ENCODE measurements around the gene OOEP. TPM values are rescaled to one million over a fixed set of nuclear protein-coding genes. Genes with fewer than 3 reads are reported as not detected.

The OOEP gene
- total and polyA plus RNA-seq, 9 donors = 0.16 TPM; not detected in 8

DNA sequence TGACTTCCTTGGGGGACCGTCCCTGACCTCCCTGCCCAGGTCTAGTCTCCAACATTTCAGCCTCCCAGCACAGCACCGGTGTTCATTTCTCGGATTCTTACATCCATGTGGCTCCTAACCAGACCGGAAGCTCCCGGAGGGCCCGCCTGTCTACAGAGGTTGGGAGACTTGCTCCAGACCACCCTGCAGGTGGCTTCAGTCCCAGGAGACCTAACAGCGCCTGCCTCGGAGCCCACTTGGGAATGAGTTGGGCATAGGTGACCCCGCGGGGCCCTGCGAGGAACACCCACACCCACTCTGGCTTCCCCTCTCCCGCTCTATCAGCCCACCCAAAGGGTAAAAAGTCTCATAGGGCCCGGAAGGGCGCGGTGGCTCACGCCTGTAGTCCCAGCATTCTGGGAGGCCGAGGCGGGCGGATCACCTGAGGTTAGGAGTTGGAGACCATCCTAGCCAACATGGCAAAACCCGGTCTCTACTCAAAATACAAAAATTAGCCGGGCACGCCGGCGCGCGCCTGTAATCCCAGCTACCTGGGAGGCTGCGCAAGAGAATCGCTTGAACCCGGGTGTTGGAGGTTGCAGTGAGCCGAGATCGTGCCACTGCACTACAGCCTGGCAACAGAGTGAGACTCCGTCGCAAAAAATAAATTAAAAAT, 21.0 kb downstream of the OOEP start:
- Histone ChIP-seq H3K4me1 (ENCODE audit: control insufficient read depth, insufficient read depth, low read length) (no peaks in the 10 kb centered on the region), H3K36me3 (ENCODE audit: control insufficient read depth, insufficient read depth, low read length) (no peaks in the 10 kb centered on the region), H3K27me3 (ENCODE audit: control insufficient read depth, insufficient read depth, low read length) (peaks cover 21% of the 10 kb centered on the region), H3K9me3 (replicated peaks; ENCODE audit: control insufficient read depth, low read depth, low read length) (no peaks in the 10 kb centered on the region), H3K4me3 (ENCODE audit: low read length) (no peak overlapping the region), H3K27ac (ENCODE audit: low read length) (no peak overlapping the region)
- WGBS (ENCODE audit: insufficient coverage) = 56% methylated on average over 21 of the region's 33 CpGs
- DNase-seq = no peak

- no peaks in the 10 kb centered on the region for H3K36me3 ChIP-seq (ENCODE audit: control insufficient read depth, insufficient read depth, low read length)
- no peak overlapping the region for H3K27ac ChIP-seq (ENCODE audit: low read length)
- no peak for DNase-seq
- H3K4me1 ChIP-seq (ENCODE audit: control insufficient read depth, insufficient read depth, low read length) = no peaks in the 10 kb centered on the region
- H3K9me3 ChIP-seq (replicated peaks; ENCODE audit: control insufficient read depth, low read depth, low read length) = no peaks in the 10 kb centered on the region
- peaks cover 3% of the 10 kb centered on the region for H3K27me3 ChIP-seq (ENCODE audit: control insufficient read depth, insufficient read depth, low read length)
- H3K4me3 ChIP-seq (ENCODE audit: low read length) = no peak overlapping the region
Measured at GRCh38 chr6:73343164-73343563, 26.5 kb downstream of the OOEP start.

DNA sequence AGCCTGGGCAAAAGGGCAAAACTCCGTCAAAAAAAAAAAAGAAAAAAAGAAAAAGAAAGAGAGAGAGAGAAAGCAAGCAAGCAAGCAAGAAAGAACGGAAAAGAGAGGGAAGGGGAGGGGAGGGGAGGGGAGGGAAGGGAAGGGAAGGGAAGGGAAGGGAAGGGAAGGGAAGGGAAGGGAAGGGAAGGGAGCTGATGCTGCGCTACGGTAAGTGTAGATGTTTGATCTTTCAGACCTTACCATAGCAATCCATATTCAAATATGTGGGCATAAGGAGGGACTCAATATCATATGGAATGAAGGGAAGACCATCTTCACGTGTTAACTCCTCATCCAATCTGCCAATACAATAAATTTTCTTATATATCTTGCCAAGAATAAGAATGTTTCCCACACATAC, 27.5 kb downstream of the OOEP start:
- Histone ChIP-seq H3K4me3 (ENCODE audit: low read length) (no peak overlapping the region), H3K9me3 (replicated peaks; ENCODE audit: control insufficient read depth, low read depth, low read length) (no peaks in the 10 kb centered on the region), H3K36me3 (ENCODE audit: control insufficient read depth, insufficient read depth, low read length) (no peaks in the 10 kb centered on the region), H3K27ac (ENCODE audit: low read length) (no peak overlapping the region), H3K4me1 (ENCODE audit: control insufficient read depth, insufficient read depth, low read length) (no peaks in the 10 kb centered on the region), H3K27me3 (ENCODE audit: control insufficient read depth, insufficient read depth, low read length) (no peaks in the 10 kb centered on the region)
- no CpG with 5 or more reads among the region's 5 CpGs for WGBS (ENCODE audit: insufficient coverage)
- no peak for DNase-seq

- H3K4me3 ChIP-seq (ENCODE audit: low read length) = no peak overlapping the region
- no peaks in the 10 kb centered on the region for H3K27me3 ChIP-seq (ENCODE audit: control insufficient read depth, insufficient read depth, low read length)
- no peak for DNase-seq
- no peaks in the 10 kb centered on the region for H3K36me3 ChIP-seq (ENCODE audit: control insufficient read depth, insufficient read depth, low read length)
- no peaks in the 10 kb centered on the region for H3K4me1 ChIP-seq (ENCODE audit: control insufficient read depth, insufficient read depth, low read length)
- no peaks in the 10 kb centered on the region for H3K9me3 ChIP-seq (replicated peaks; ENCODE audit: control insufficient read depth, low read depth, low read length)
- H3K27ac ChIP-seq (ENCODE audit: low read length) = no peak overlapping the region
- no CpG with 5 or more reads among the region's 1 CpG for WGBS (ENCODE audit: insufficient coverage)
Measured at GRCh38 chr6:73341335-73341734, 28.4 kb downstream of the OOEP start.

DNA sequence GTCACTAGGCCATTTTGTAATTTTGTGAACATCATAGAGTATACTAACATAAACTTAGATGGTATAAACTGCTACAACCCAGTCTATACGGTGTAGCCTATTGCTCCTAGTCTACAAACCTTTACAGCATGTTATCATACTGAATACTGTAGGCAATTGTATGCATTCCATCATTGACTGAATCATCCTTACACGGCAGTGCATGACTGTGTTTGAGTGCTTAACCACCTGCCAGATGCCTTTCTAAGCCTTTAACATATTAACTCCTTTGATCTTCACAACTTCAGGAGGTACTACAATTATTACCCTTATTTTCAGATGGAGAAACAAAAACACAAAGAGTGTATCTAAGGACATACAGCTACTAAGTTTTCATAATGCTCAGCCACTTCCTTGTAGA, 29.6 kb downstream of the OOEP start:
- Histone ChIP-seq H3K4me3 (ENCODE audit: low read length) (no peak overlapping the region), H3K4me1 (ENCODE audit: control insufficient read depth, insufficient read depth, low read length) (no peaks in the 10 kb centered on the region), H3K27ac (ENCODE audit: low read length) (no peak overlapping the region), H3K27me3 (ENCODE audit: control insufficient read depth, insufficient read depth, low read length) (no peaks in the 10 kb centered on the region), H3K36me3 (ENCODE audit: control insufficient read depth, insufficient read depth, low read length) (no peaks in the 10 kb centered on the region), H3K9me3 (replicated peaks; ENCODE audit: control insufficient read depth, low read depth, low read length) (no peaks in the 10 kb centered on the region)
- 100% methylated on average over 1 of the region's 2 CpGs for whole genome bisulfite sequencing (ENCODE audit: insufficient coverage)
- DNase-seq = no peak

GRCh38 chr6:73339340-73339739, 30.4 kb downstream of the OOEP start:
- H3K4me3 ChIP-seq (ENCODE audit: low read length) = no peak overlapping the region
- H3K4me1 ChIP-seq (ENCODE audit: control insufficient read depth, insufficient read depth, low read length) = no peaks in the 10 kb centered on the region
- no peaks in the 10 kb centered on the region for H3K9me3 ChIP-seq (replicated peaks; ENCODE audit: control insufficient read depth, low read depth, low read length)
- H3K27me3 ChIP-seq (ENCODE audit: control insufficient read depth, insufficient read depth, low read length) = no peaks in the 10 kb centered on the region
- 80% methylated on average over 1 of the region's 3 CpGs for WGBS (ENCODE audit: insufficient coverage)
- H3K27ac ChIP-seq (ENCODE audit: low read length) = no peak overlapping the region
- DNase-seq = no peak
- no peaks in the 10 kb centered on the region for H3K36me3 ChIP-seq (ENCODE audit: control insufficient read depth, insufficient read depth, low read length)

DNA sequence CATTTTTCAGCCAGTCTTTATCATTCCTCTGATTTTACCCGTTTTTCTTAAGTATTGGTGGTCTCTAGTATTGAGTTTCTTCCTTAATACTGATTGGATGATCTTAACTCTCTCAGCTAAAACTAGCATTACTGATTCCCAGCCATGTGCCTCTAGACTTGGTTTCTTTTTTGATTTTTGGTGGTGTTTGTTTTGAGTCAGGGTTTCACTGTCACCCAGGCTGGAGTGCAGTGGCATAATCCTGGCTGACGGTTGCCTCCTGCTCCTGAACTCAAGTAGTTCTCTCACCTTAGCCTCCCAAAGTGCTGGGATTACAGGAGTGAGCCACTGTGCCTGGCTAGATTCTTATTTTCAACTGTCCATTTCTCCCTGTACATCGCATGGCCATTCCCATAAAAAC, 40.5 kb downstream of the OOEP start:
- H3K27ac ChIP-seq (ENCODE audit: low read length) = no peak overlapping the region
- no peaks in the 10 kb centered on the region for H3K9me3 ChIP-seq (replicated peaks; ENCODE audit: control insufficient read depth, low read depth, low read length)
- H3K27me3 ChIP-seq (ENCODE audit: control insufficient read depth, insufficient read depth, low read length) = peaks cover 2% of the 10 kb centered on the region
- H3K36me3 ChIP-seq (ENCODE audit: control insufficient read depth, insufficient read depth, low read length) = no peaks in the 10 kb centered on the region
- no peak overlapping the region for H3K4me3 ChIP-seq (ENCODE audit: low read length)
- DNase-seq = no peak
- no peaks in the 10 kb centered on the region for H3K4me1 ChIP-seq (ENCODE audit: control insufficient read depth, insufficient read depth, low read length)
- whole genome bisulfite sequencing (ENCODE audit: insufficient coverage) = no CpG with 5 or more reads among the region's 3 CpGs

- DNase-seq = no peak
Measured at GRCh38 chr6:73328790-73329189, 40.9 kb downstream of the OOEP start.

DNA sequence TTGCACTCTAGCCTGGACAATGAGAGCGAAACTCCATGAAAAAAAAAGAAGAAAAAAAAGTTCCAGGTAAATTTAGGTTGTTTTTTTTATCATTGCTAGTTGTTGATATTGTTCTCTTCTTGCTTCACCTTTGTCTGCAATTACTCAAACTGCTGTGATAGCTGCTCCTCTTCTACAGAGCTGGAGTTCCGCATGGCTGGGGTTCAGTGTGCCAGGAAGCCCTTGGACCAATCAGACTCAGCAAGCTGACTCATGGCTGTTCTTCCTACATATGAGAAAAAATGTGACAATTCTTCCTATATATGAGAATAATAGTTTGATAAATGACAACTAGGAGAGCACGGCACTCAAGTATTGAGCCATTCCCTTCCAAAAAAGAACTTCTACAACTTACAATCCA, 44.0 kb downstream of the OOEP start:
- Histone ChIP-seq H3K27me3 (ENCODE audit: control insufficient read depth, insufficient read depth, low read length) (peaks cover 2% of the 10 kb centered on the region), H3K4me3 (ENCODE audit: low read length) (no peak overlapping the region), H3K9me3 (replicated peaks; ENCODE audit: control insufficient read depth, low read depth, low read length) (no peaks in the 10 kb centered on the region), H3K36me3 (ENCODE audit: control insufficient read depth, insufficient read depth, low read length) (no peaks in the 10 kb centered on the region), H3K4me1 (ENCODE audit: control insufficient read depth, insufficient read depth, low read length) (no peaks in the 10 kb centered on the region), H3K27ac (ENCODE audit: low read length) (no peak overlapping the region)
- no CpG with 5 or more reads among the region's 3 CpGs for WGBS (ENCODE audit: insufficient coverage)
- DNase-seq = no peak

More at GRCh38 chr6:73328790-73329189, 40.9 kb downstream of the OOEP start:
- H3K9me3 ChIP-seq (replicated peaks; ENCODE audit: control insufficient read depth, low read depth, low read length) = no peaks in the 10 kb centered on the region
- no peaks in the 10 kb centered on the region for H3K4me1 ChIP-seq (ENCODE audit: control insufficient read depth, insufficient read depth, low read length)
- H3K27me3 ChIP-seq (ENCODE audit: control insufficient read depth, insufficient read depth, low read length) = peaks cover 2% of the 10 kb centered on the region
- 80% methylated on average over 1 of the region's 3 CpGs for WGBS (ENCODE audit: insufficient coverage)
- no peak overlapping the region for H3K27ac ChIP-seq (ENCODE audit: low read length)
- no peak overlapping the region for H3K4me3 ChIP-seq (ENCODE audit: low read length)
- no peaks in the 10 kb centered on the region for H3K36me3 ChIP-seq (ENCODE audit: control insufficient read depth, insufficient read depth, low read length)

DNA sequence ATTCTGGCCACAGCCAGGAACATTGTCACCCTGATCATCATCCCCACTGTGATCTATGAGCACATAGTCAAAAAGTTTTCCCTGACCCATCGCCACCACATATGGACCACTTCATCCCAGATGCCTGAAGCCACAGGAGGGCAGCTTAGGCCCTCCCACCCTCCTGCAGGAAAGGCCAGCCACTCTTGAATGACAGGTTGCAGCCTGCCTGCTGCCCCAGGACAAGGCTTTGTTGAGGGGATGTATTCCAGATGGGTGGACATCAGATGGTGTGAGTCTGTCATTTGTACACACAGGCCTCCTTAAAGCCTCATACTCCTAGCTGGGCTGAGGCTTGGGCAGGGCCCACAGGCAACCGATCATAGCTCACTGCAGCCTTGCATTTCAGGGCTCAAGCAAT, 46.4 kb downstream of the OOEP start:
- no peak for DNase-seq
- no peaks in the 10 kb centered on the region for H3K36me3 ChIP-seq (ENCODE audit: control insufficient read depth, insufficient read depth, low read length)
- no CpG with 5 or more reads among the region's 2 CpGs for WGBS (ENCODE audit: insufficient coverage)
- H3K27me3 ChIP-seq (ENCODE audit: control insufficient read depth, insufficient read depth, low read length) = peaks cover 2% of the 10 kb centered on the region
- no peaks in the 10 kb centered on the region for H3K4me1 ChIP-seq (ENCODE audit: control insufficient read depth, insufficient read depth, low read length)
- no peak overlapping the region for H3K27ac ChIP-seq (ENCODE audit: low read length)
- H3K4me3 ChIP-seq (ENCODE audit: low read length) = no peak overlapping the region
- H3K9me3 ChIP-seq (replicated peaks; ENCODE audit: control insufficient read depth, low read depth, low read length) = peaks cover 4% of the 10 kb centered on the region
